ENCODE measurements around the gene FNBP1. TPM values are rescaled to one million over a fixed set of nuclear protein-coding genes. Genes with fewer than 3 reads are reported as not detected.

FNBP1 gene
- total and polyA plus RNA-seq, 2 of the 13 experiments (the other 11 are each of a cell fraction or from before 2014, with no cell fraction given) = 5.4 to 19.5 TPM

GRCh38 chr9:130042406-130042884 is 544 bp downstream of the FNBP1 start (continued):
- TF ChIP-seq ZHX2 (IDR thresholded peaks at IDR 0.05; ENCODE audit: low read depth) (no peak), ZHX2 (CRISPR knock-in tag; IDR thresholded peaks at IDR 0.05; ENCODE audit: borderline replicate concordance) (peak; percentile 38; the same call in 1 of the 2 replicates), RBAK (CRISPR knock-in tag; IDR thresholded peaks at IDR 0.05) (no peak), TEF (CRISPR knock-in tag; IDR thresholded peaks at IDR 0.05) (0 out of 2 replicates have a peak, but pooled peaks have one; percentile 35), MAZ (IDR thresholded peaks at IDR 0.05; ENCODE audit: borderline replicate concordance, low read depth, low read length) (no peak), MAZ (CRISPR knock-in tag; IDR thresholded peaks at IDR 0.05; ENCODE audit: low read depth) (0 out of 2 replicates have a peak, but pooled peaks have one; percentile 7), SALL2 (CRISPR knock-in tag; IDR thresholded peaks at IDR 0.05) (peak; percentile 55; the same call in 1 of the 2 replicates), ZNF773 (CRISPR knock-in tag; IDR thresholded peaks at IDR 0.05; ENCODE audit: borderline replicate concordance) (0 out of 2 replicates have a peak, but pooled peaks have one; percentile 12), ZNF605 (CRISPR knock-in tag; IDR thresholded peaks at IDR 0.05) (no peak), ASH2L (IDR thresholded peaks at IDR 0.05; ENCODE audit: insufficient read length, low read depth, low read length) (peak; percentile 50), STAT6 (CRISPR knock-in tag; IDR thresholded peaks at IDR 0.05; ENCODE audit: borderline replicate concordance) (no peak), ZBTB44 (CRISPR knock-in tag; IDR thresholded peaks at IDR 0.05) (no peak), ZNF451 (CRISPR knock-in tag; IDR thresholded peaks at IDR 0.05) (0 out of 2 replicates have a peak, but pooled peaks have one; percentile 25), ZNF800 (CRISPR knock-in tag; IDR thresholded peaks at IDR 0.05) (no peak), MED1 (CRISPR knock-in tag; IDR thresholded peaks at IDR 0.05) (no peak), NR2C2 (CRISPR knock-in tag; IDR thresholded peaks at IDR 0.05; ENCODE audit: borderline replicate concordance) (peak; percentile 21; the same call in 1 of the 2 replicates)
